DOHH2 (cell line): ENCODE results near the gene RSL1D1.

Source experiments
- CTCF ChIP-seq: fragments of 200-600 bp; sonication (generic); IDR thresholded peaks from one replicate; pipeline ENCODE4 v1.5.1; 2014; ENCODE audit warnings: antibody characterized with exemption, mild to moderate bottlenecking, low read depth, low read length; ENCODE audit not compliant: poor library complexity, severe bottlenecking
- EZH2phosphoT487 ChIP-seq: fragments of 200-600 bp; sonication (generic); IDR thresholded peaks from 2 replicates; pipeline ENCODE4 v1.6.1; 2017; ENCODE audit warnings: borderline replicate concordance, mild to moderate bottlenecking, antibody characterized with exemption, low read length, moderate library complexity, mixed read lengths

GRCh38 chr16:11805556-11805955 is 45.8 kb downstream of the RSL1D1 start:
- TF ChIP-seq CTCF (no peak), EZH2phosphoT487 (no peak)
